Measurements from ENCODE around the gene APOL3.

GRCh38 chr22:36171941-36172340 lies 11.4 kb upstream of the APOL3 start:
- no peak for TF ChIP-seq CTCF (IDR thresholded peaks at IDR 0.05)
- no peak for TF ChIP-seq POLR2A (IDR thresholded peaks at IDR 0.05)

All from uterus (tissue), 2 donors.